Measurements from ENCODE around the gene ACTN4.
A peak's percentile ranks its signal among the peaks of the same experiment; 100 is the strongest.
"Not testable (repeated sequence)": the region's sequence is repeated elsewhere in the genome, so short reads cannot be mapped to it uniquely, and the experiment has no call there.

Gene ACTN4

DNA sequence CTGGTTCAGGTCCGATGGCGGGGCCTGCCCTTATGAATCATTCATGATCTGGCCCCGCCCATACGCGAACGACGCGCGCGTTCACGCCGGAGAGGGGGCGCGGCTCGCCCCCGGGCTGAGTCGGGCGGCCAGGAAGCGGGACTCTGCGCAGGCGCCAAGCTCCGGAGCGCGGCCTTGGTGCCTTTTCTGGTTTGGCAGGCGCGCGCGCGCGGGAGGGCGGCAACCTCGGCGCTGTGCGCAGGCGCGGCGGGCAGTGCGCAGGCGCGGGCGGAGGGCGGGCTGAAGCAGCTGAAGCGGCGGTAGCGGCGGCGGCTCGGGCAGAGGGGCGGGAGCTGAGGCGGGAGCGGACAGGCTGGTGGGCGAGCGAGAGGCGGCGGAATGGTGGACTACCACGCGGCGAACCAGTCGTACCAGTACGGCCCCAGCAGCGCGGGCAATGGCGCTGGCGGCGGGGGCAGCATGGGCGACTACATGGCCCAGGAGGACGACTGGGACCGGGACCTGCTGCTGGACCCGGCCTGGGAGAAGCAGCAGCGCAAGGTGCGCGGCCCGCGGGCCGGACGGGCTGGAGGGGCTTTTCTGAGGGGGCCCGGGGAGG, at the start of gene ACTN4:
TSS of gene ACTN4 (plus strand) at position 282 of the 598 bp plus-strand sequence. CDS start at position 379, 97 bp downstream.
- DNase-seq: peak; percentile 96

DNA sequence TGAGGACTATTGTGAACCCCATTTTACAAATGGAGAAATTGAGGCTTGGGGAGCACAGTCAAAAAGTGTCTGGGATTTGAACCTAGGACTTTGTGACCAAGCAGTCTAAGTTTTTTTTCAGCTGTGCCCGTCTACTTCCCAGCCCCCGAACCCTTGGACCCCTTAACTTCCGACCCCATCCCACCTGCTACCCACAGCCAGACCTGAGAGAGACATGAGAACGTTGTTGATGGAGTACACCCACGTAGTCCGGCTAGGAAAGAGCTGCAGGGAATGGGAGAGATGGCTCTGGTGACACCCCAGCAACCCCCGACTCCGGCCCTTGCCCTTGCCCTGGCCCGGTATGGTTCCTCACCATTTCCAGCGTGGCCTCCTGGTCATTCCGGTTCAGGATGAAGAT, 47.7 kb upstream of the ACTN4 start:
- no peak for DNase-seq

DNA sequence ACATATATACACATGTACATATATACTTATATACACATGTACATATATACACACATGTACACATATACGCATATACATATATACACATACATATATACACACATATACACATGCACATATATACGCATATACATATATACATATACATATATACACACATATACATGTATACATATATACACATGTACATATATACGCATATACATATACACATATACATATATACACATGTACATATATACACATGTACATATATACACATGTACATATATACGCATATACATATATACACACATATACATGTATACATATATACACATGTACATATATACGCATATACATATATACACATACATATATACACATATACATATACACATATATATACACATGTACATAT, 44.6 kb upstream of the ACTN4 start:
- DNase-seq: not testable (repeated sequence)

DNA sequence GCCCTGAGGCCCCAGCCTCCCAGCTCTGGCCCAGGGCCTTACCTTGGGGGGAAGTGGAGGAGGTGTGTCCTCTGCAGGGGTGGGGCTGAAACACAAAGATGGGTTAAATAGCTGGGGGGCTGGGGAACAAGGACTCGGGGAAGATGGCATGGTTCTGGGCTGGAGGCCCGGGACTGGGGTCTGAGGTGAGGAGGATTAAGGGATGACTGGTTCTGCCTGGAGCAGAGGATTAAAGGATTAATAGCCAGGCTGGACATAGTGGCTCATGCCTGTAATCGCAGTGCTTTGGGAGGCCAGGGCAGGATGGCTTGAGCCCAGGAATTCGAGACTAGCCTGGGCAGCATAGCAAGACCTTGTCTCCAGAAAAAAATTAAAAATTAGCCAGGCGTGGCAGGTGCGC, 41.3 kb upstream of the ACTN4 start:
- DNase-seq: no peak

DNA sequence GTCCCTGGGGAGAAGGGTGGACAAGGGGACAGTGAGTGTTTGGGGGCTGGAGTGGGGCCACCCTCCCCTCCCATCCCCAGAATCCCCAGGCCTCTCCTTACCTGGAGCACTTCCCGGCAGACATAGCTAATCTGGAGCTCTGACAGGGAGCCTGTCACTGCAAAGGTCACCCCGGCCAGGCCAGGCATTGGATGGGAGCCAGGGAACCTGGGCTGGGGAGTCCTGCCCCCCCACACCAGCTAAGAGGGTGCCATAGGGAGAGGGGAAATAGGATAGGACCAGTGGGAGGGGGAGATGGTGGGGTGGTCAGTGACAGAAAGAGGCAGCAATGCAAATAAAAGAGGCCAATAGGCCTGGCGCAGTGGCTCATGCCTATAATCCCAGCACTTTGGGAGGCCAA, 33.2 kb upstream of the ACTN4 start:
- no peak for DNase-seq

DNA sequence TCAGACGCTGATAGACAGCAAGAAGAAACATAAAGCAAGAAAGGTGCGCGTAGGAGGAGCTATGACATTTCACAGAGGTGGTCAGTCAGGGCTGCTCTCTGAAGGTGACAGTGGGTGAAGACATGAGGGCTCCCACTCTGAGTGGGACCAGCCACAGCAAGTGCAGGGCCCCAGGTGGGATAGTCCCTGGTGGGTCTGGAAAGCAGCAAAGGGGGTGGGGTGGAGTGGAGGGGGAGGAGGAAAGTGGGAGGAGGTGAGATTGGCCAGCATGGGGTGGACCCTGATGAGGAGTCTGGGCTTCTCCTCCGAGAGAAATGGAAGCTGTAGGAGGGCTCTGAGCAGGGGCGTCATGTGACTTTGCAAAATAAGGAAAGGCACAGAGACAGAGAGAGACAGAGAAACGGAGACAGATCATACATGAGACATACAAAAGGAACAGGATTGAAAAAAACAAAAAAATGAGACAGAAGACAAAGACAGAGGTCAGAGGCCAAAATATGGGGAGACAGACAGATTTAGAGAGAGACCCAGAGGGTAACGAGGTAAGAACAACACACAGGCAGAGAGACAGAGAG, 32.4 kb upstream of the ACTN4 start:
- DNase-seq: no peak

DNA sequence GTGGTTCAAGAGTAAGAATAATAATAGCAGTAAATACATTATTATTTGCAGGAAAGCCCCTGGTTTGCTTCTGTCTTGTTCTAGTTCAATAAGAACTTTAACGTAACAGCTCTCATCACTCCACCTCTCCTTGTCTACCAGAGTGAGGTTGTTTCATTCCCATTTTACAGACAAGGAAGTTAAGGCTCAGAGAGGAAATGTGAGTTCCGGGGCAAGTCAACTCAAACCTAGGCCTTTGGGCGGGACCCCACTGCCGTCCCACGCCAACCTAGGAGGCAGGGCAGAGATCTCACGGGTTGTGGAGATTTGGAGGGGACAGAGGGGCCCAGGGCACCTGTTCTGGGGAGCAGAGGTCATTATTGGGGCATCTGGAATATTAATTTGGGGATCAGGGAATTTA, 31.2 kb upstream of the ACTN4 start:
- DNase-seq: no peak

DNA sequence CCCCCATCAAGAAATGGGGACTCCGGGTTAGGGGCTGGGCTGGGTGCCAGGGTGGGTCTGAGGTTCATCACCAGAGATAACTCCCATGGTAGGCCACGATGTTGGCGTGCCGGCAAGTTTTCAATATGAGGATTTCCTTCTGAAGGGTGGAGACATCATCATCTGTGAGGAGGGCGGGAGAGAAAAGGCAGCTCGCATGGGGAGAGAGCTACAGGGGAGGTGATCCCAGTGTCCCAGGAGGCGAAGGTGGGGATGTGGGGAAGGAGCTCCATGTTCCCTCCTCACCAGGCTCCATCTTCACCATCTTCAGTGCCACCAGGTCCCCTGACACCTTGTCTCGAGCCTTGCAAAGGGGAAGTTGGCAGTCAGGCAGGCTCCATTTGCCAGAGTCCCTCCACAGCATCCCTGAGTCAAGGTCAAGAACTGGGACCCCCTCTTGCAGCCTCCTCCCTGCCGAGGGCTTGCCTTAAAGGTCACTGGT, 30.1 kb upstream of the ACTN4 start:
- DNase-seq: no peak

DNA sequence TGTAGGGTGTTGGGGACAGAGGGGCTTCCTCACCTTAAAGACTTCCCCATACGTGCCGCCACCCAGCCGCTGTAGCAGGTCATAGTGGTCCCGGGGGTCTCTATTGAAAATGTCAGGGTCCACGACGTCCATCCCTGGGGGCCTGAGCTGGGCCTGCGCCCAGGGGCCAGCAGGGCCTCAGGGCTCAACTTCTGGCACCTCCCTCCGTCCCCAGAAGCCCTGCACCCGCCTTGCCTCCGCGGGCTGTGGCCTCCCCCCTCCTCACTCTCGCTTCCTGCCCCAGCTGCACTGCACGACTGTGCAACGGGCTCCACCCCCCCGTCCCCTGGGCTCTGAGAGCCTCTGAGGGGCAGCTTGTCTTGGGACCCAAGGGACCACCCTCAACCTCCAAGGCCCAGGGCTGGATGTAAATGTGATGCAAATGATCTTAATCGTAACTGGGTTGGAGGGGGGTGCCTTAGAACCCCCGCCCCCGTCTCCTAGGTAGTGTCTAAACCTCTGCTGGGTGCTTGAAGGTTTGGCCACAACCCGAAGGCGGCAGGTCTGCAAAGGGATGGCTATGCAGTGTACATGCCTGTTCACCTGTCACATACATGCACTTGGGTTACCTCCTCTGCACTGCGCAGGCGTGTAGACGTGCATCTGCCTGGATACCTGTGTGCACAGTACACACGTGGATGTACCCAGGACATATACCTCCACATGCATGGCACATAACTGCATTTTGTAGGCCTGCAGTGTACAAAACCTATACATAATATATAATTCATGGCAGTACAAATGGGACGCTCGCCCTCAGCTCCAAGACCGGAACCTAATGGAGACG, 29.5 kb upstream of the ACTN4 start, which contains the start of gene MAP4K1:
TSS of gene MAP4K1 (minus strand) at position 190 of the 826 bp plus-strand sequence. CDS start at position 132, 58 bp downstream.
- no peak for DNase-seq

DNA sequence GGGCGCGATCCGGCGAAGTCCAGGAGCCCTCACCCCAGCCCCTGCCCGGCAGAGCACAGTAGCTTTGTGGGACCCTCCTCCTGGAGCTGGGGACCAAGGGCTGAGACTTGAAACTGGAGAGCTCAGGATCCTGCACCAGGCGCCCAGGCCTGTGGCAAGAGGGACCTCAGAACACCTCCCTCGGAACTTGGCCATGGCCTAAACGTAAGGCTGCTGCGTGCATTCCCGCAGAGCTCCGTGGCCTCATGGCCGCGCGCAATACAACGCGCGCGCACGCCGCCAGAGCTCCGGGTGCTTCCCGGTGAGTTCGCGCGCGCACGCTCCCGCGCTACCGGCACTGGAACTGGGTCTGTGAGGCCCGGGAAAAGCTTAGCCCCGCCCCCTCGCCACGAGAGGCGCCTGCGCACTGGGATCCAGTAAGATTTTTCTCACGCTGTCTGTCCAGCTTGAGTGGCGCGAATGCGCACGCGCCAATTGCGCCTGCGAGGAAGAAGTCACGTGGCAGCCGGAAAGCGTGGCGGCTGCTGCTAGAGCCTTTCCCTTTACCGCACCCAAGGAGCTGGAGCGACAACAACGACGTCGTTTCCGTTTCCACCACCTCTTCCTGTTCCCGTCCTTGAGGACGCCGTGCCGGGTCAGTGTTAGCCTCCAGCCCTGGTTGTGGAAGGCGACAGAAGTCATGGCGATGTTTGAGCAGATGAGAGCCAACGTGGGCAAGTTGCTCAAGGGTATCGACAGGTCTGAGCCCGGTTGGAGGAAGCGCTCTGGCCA, 28.7 kb upstream of the ACTN4 start, which contains the start of gene EIF3K:
TSS of gene EIF3K (plus strand) at position 599 of the 771 bp plus-strand sequence. CDS start at position 680, 81 bp downstream.
- DNase-seq: peak; percentile 99

DNA sequence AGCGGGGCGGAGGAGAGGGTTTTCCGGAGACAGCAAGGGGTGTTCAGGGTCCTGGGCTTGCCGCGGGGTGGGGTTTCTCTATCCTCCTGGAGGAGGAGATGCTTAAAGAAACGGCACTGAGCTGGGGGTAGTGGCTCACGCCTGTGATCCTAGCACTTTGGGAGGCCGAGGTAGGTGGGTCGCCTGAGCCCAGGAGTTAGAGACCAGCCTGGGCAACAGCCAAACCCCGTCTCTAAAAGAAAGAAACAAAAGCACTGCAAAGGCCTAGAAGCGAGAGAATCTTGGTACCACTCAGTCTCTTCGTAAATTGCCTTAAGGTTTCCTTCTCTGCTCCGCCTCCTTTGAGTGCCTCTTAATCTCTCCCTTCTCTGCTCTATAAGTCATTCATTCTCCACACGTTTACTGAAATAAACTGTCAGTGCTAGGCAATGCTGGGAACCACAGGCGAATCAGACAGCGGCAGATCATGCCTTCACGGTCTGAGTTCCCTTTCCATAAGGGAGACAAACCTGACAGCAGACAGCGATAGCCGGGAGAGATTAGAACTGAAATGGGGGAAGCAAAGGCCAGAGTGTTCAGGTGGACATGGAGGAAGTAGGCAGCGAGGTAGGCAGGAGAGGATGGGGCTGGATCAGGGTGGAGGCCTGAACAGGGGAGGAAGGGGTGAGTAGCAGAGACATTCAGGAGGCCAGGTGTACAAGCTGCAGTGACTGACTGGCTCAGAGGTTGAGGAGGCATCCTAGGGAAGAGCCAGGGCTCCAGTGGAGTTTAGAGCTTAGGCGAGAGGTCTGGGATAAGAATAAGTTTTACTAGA, 27.9 kb upstream of the ACTN4 start:
- DNase-seq: no peak

DNA sequence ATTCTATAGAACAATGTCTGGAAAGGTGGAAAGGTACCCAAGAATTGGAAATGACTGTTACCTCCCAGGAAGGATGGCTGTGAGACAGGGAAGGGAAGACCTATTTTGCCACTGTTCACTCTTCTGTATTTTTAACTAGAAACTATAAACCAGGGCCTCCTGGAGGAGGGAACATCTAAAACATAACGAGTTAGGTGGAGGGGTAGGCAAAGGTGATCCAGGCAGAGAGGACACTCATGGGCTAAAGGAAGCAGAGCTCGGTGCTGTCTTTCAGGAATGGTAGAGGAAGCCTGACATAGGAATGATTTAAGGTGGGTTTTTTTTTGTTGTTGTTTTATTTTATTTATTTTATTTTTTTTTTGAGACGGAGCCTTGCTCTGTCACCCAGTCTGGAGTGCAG, 22.6 kb upstream of the ACTN4 start:
- DNase-seq: no peak

DNA sequence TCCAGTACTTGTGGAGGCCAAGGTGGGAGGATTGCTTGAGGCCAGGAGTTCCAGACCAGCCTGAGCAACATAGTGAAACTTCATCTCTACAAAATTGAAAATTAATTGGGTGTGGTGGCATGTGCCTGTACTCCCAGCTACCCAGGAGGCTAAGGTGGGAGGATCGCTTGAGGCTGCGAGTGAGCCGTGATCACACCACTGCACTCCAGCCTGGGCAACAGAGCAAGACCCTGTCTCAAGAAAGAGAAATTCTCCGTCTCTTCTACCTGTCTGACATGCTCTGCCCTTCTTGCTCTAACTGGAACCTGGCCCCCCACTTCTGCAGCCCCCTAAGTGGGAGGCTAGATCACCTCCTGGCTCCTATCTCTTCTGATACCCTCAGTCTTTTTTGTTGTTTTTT, 21.0 kb upstream of the ACTN4 start:
- no peak for DNase-seq

DNA sequence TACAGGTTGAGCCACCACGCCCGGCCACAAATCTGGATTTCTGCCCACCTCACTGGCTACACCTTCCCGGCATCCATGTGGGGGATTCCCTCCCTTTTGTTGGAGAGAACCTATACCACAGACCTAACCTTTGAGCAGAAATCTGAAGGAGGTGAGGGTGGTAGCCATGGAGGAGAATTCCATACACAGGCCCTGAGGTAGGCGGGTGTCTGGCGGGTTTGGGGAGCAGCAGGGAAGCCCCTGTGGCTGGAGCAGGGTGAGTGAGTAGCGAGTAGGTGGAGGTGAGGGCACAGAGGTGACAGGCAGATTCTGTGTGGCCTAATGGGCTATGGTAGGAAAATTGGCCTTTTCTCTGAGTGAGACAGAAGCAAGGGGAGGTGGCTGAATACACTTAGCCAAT, 17.9 kb upstream of the ACTN4 start:
- no peak for DNase-seq

DNA sequence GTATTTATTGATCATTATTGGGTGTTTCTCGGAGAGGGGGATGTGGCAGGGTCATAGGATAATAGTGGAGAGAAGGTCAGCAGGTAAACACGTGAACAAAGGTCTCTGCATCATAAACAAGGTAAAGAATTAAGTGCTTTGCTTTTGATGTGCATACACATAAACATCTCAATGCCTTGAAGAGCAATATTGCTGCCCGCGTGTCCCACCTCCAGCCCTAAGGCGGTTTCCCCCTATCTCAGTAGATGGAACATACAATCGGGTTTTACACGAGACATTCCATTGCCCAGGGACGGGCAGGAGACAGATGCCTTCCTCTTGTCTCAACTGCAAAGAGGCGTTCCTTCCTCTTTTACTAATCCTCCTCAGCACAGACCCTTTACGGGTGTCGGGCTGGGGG, 16.1 kb upstream of the ACTN4 start:
- DNase-seq: not testable (repeated sequence)

DNA sequence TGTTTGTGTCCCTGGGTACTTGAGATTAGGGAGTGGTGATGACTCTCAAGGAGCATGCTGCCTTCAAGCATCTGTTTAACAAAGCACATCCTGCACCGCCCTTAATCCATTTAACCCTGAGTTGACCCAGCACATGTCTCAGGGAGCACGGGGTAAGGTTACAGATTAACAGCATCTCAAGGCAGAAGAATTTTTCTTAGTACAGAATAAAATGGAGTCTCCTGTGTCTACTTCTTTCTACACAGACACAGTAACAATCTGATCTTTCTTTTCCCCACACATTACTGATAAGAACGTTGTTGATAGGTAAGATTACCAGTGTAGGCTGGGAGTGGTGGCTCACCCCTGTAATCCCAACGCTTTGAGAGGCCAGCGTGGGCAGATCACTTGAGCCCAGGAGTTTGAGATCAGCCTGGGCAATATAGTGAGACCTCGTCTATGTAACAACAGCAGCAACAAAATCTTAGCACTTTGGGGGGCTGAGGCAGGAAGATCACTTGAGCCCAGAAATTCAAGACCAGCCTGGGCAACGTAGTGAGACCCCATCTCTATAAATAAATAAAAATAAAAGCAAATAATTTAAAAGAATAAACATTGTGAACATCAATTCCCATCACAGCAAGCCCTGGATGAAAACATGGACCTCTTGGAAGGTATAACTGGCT, 15.5 kb upstream of the ACTN4 start:
- not testable (repeated sequence) for DNase-seq

DNA sequence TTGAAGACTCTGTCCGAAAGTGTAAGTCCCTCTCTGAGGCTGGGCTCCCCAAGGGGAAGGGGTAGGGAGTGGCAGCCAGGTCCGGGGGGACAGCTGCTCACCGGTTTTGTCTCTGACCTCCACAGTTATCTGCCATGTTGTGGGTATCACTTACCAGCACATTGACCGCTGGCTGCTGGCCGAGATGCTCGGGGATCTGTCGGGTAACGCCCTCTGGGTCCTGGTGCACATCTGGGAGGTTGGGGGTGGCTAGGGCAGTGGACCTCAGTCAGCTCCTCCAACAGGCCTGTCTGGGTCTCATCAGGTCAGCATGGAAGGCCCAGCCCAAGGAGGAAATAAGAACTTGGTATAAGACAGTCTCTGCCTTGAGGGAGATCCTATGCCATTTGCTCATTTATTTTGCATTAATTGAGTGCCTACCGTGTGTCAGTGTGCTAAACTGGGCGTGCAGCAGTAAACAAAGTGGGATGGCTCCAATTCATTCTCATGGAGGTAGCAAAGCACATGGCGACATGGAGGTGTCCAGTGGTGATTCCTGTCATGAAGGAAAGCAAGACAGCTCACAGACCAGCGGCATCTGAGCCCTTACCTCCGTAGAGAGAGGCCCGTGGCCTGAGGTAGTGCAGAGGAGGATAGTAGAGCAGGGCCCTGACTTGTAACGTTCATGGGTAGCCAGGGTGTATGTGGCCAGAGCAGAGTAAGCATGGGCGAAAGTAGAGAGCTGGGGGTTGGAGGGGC, 14.8 kb upstream of the ACTN4 start:
- DNase-seq: no peak

DNA sequence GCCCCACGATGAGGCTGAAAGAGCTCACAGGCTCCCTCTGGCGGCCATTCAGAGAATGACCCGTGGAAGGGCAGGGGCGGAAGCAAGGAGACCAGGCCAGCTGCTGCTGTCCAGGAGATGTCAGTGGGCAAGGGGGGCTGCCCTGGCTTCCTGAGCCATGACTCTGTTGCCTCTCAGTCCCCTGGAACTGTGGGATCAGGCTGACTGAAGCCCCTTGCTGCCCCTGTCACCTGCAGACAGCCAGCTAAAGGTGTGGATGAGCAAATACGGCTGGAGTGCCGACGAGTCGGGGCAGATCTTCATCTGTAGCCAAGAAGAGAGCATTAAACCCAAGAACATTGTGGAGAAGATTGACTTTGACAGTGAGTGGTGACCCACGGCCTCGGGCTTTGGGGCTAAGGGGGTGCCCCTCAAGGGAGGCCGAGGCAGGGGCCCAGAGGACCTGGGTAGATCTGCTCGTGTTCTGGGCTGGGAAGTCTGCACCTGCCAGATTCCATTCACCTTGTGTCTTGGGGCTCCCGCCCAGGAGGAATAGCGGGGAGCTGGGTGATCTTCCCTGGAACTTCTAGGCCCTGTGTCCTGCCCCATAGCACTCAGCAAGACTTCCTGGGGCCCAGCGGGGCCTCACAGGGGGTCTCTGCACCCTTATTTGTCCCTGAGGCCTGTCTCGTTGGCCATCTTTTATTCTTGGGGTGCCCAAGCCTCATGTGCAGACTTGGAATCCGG, 12.5 kb upstream of the ACTN4 start:
- DNase-seq: peak; percentile 68

DNA sequence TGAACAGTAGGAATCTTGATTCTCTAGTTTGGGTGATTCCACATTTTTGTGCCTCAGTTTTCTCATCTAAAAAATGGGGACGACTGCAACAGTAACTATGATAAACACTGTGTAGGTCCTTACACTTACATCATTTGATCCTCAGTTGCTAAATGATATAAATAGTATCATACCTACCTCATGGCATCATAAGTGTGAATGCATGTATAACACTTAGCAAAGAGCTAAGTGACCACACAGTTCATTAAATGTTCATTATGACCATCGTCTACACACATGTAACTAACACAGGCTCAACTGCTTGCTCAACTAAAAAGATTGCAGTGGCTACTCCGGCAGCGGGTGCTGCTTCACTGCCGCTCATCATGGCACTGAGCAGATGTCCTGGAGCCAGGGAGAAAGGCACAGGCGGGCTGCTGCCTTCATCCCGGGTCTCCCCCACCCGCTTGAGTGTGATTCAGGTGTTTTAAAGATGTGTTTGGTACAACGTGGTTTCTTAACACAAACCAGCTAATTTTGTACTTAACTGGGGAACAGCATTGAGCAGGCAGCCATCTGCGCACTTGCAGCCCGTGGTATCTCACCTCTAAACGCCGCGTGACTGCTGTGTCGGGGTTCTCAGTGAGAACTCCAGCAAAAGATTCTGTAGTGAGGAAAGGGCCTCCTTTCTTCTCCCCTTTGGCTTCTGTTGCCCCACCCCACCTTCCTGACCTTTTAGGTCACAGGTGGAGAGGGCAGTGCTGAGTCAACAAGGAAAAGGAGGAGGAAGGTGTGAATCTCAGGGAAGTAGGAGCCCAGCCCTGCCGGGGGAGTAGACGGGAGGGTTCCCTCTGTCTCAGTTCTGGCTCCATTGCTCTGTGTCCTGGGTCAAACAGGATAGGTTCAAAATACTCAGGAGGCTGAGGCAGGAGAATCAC, 11.7 kb upstream of the ACTN4 start:
- DNase-seq: no peak
